Upper lobe of left lung (tissue), 6 donors: ENCODE measurements around the gene ARAP3. TPM values are rescaled to one million over a fixed set of nuclear protein-coding genes. Genes with fewer than 3 reads are reported as not detected.

Experiments
- ATAC-seq, 2 donors: fragments of 200-7000 bp; cut with Tn5 transposase; one replicate each; pipeline ENCODE4 v1.9.1; 2022; ENCODE audit warnings: mild to moderate bottlenecking in 2 of 2, moderate library complexity in 2 of 2; ENCODE audit not compliant: low FRiP score in 2 of 2
- DNase-seq, 2 donors: peaks; one replicate each; pipeline ENCODE4 v3.0.0-alpha.2; 2019 to 2020
- H3K27ac ChIP-seq, 4 donors: fragments of 200-600 bp; sonication (generic); one replicate each; pipeline ENCODE4 v1.5.1; 2016 to 2019
- H3K27me3 ChIP-seq, 4 donors: fragments of 200-600 bp; sonication (generic); one replicate each; pipeline ENCODE4 v1.5.1; 2017 to 2019
- H3K36me3 ChIP-seq, 4 donors: fragments of 200-600 bp; sonication (generic); one replicate each; pipeline ENCODE4 v1.5.1; 2016 to 2019
- H3K4me1 ChIP-seq, 4 donors: fragments of 200-600 bp; sonication (generic); one replicate each; pipeline ENCODE4 v1.5.1; 2018 to 2019
- H3K4me3 ChIP-seq, 4 donors: fragments of 200-600 bp; sonication (generic); one replicate each; pipeline ENCODE4 v1.5.1; 2017 to 2019; ENCODE audit warnings: mild to moderate bottlenecking in 2 of 4, moderate library complexity in 1 of 4
- H3K9me3 ChIP-seq, 4 donors: fragments of 200-600 bp; sonication (generic); one replicate each; pipeline ENCODE4 v1.5.1; 2018 to 2019
- CTCF ChIP-seq, 6 experiments: fragments of 450-650 bp in 4 of 6; fragments of 200-600 bp in 2 of 6; sonication (generic) in 2 of 6; IDR thresholded peaks; one replicate each; pipeline ENCODE4 v1.5.1; 2016 to 2019; ENCODE audit warnings: antibody characterized with exemption in 6 of 6
- EP300 ChIP-seq, 4 donors: sonication (generic); formaldehyde crosslinking; IDR thresholded peaks; one replicate each; pipeline ENCODE4 v1.5.1; 2017; ENCODE audit warnings: antibody characterized with exemption in 4 of 4, control low read depth in 2 of 4
- POLR2A ChIP-seq, 4 donors: fragments of 450-650 bp; IDR thresholded peaks; one replicate each; pipeline ENCODE4 v1.5.1; 2016 to 2017; ENCODE audit warnings: antibody characterized with exemption in 4 of 4, mild to moderate bottlenecking in 2 of 4
- POLR2AphosphoS5 ChIP-seq, 2 donors: sonication (generic); formaldehyde crosslinking; IDR thresholded peaks; one replicate each; pipeline ENCODE4 v1.5.1; 2017; ENCODE audit warnings: antibody characterized with exemption in 2 of 2
- WGBS, 2 donors: methylation state at CpG; one replicate each; pipeline ENCODE4 v1.1.5; 2017 to 2018; 5-methylcytosine and 5-hydroxymethylcytosine counted together
- total RNA-seq, 6 donors: library from RNA; depleted of rRNA in 4 of 6; stranded (reverse); fragments of >200 nt in 4 of 6; gene quantifications; one replicate each; pipeline versions ENCODE4 v1.1.0 to v1.2.1, GENCODE V29; 2016 to 2021
- donor health status: DM: no; HTN: no; CAD: no; lungs with moderate emphysema.
- donor health status: DM: no; HTN: yes; CAD: no; lungs with severe emphysema.

The ARAP3 gene
- total RNA-seq, 6 donors from 2014 or later: 10.1 to 43.0 (median 27.7) TPM

- Histone ChIP-seq H3K27me3 (no peaks in the 10 kb centered on the region), H3K4me1 (peaks cover 14 to 24% (median 16%) of the 10 kb centered on the region in 4 donors), H3K27ac (peak overlapping the region in 2 of 4 donors; percentile 27 to 49), H3K4me3 (no peak overlapping the region), H3K36me3 (no peaks in the 10 kb centered on the region), H3K9me3 (no peaks in the 10 kb centered on the region)
- DNase-seq (no peak), ATAC-seq (no peak)
- WGBS, 2 donors: 45 to 56% methylated on average over 4 to 7 of the region's 7 CpGs
- no peak for TF ChIP-seq POLR2A (IDR thresholded peaks at IDR 0.05)
- peak in 1 of 2 donors; percentile 16 for TF ChIP-seq POLR2AphosphoS5 (IDR thresholded peaks at IDR 0.05)
- TF ChIP-seq EP300 (IDR thresholded peaks at IDR 0.05): peak in 2 of 4 donors; percentile 13 to 25
- no peak for TF ChIP-seq CTCF (IDR thresholded peaks at IDR 0.05)
Observed at GRCh38 chr5:141713616-141714309, 31.7 kb upstream of the ARAP3 start.

- Histone ChIP-seq H3K27ac (no peak overlapping the region), H3K27me3 (no peaks in the 10 kb centered on the region), H3K9me3 (no peaks in the 10 kb centered on the region), H3K4me1 (peaks cover 14 to 24% (median 16%) of the 10 kb centered on the region in 4 donors), H3K36me3 (no peaks in the 10 kb centered on the region), H3K4me3 (no peak overlapping the region)
- ATAC-seq (no peak), DNase-seq (no peak)
- whole genome bisulfite sequencing, 2 donors: 81 to 91% methylated on average over 6 of the region's 6 CpGs
- no peak for TF ChIP-seq EP300 (IDR thresholded peaks at IDR 0.05)
- no peak for TF ChIP-seq CTCF (IDR thresholded peaks at IDR 0.05)
- no peak for TF ChIP-seq POLR2AphosphoS5 (IDR thresholded peaks at IDR 0.05)
- TF ChIP-seq POLR2A (IDR thresholded peaks at IDR 0.05): no peak
Observed at GRCh38 chr5:141711687-141712086, 29.7 kb upstream of the ARAP3 start.

GRCh38 chr5:141709699-141710267 is 27.8 kb upstream of the ARAP3 start:
- ATAC-seq (no peak), DNase-seq (no peak)
- no peak for TF ChIP-seq POLR2A (IDR thresholded peaks at IDR 0.05)
- TF ChIP-seq POLR2AphosphoS5 (IDR thresholded peaks at IDR 0.05): no peak
- no peak for TF ChIP-seq CTCF (IDR thresholded peaks at IDR 0.05)
- no peak for TF ChIP-seq EP300 (IDR thresholded peaks at IDR 0.05)
- Histone ChIP-seq H3K9me3 (no peaks in the 10 kb centered on the region), H3K36me3 (no peaks in the 10 kb centered on the region), H3K27me3 (no peaks in the 10 kb centered on the region), H3K4me3 (no peak overlapping the region), H3K4me1 (peaks cover 10 to 19% (median 13%) of the 10 kb centered on the region in 4 donors), H3K27ac (no peak overlapping the region)
- 67 to 71% methylated on average over 6 of the region's 6 CpGs for WGBS, 2 donors

GRCh38 chr5:141708016-141708415 is 26.0 kb upstream of the ARAP3 start:
- no peak for DNase-seq
- WGBS, 2 donors: 80 to 85% methylated on average over 7 to 9 of the region's 9 CpGs
- no peak for TF ChIP-seq POLR2AphosphoS5 (IDR thresholded peaks at IDR 0.05)
- no peak for TF ChIP-seq CTCF (IDR thresholded peaks at IDR 0.05)
- TF ChIP-seq EP300 (IDR thresholded peaks at IDR 0.05): no peak
- no peak for TF ChIP-seq POLR2A (IDR thresholded peaks at IDR 0.05)

More at GRCh38 chr5:141708016-141708415, 26.0 kb upstream of the ARAP3 start:
- Histone ChIP-seq H3K27me3 (peaks cover 0 to 5% (median 0%) of the 10 kb centered on the region in 4 donors), H3K4me3 (no peak overlapping the region), H3K36me3 (no peaks in the 10 kb centered on the region), H3K27ac (no peak overlapping the region), H3K4me1 (peaks cover 2 to 7% (median 6%) of the 10 kb centered on the region in 4 donors), H3K9me3 (no peaks in the 10 kb centered on the region)
- ATAC-seq: no peak
